H4 (cell line): ENCODE measurements around the gene PDILT. TPM values are rescaled to one million over a fixed set of nuclear protein-coding genes. Genes with fewer than 3 reads are reported as not detected.

Source experiments
- DNase-seq: peaks from one replicate; pipeline ENCODE4 v3.0.0-alpha.2; 2015; ENCODE audit warnings: low spot score
- total RNA-seq: library from RNA; depleted of rRNA; stranded (reverse); fragments of >200 nt; shearing (Covaris generic); gene quantifications from 2 replicates; pipeline ENCODE4 v1.2.3, GENCODE V29; 2014

The PDILT gene
- total RNA-seq, 1 experiment from 2014 or later, result not detected

GRCh38 chr16:20401475-20402016, 3.0 kb downstream of the PDILT start:
- no peak for DNase-seq

- DNase-seq, result no peak
Measured at GRCh38 chr16:20401066-20401465, 3.5 kb downstream of the PDILT start.

GRCh38 chr16:20399185-20399584, 5.4 kb downstream of the PDILT start:
- no peak for DNase-seq

GRCh38 chr16:20398603-20399002, 5.9 kb downstream of the PDILT start:
- DNase-seq, result no peak

- no peak for DNase-seq
Measured at GRCh38 chr16:20397468-20398074, 7.0 kb downstream of the PDILT start.

GRCh38 chr16:20396846-20397467, 7.6 kb downstream of the PDILT start:
- no peak for DNase-seq

- no peak for DNase-seq
Measured at GRCh38 chr16:20395946-20396345, 8.6 kb downstream of the PDILT start.

- DNase-seq, result no peak
Measured at GRCh38 chr16:20393801-20394577, 10.5 kb downstream of the PDILT start.

GRCh38 chr16:20391045-20391444, 13.5 kb downstream of the PDILT start:
- DNase-seq, result no peak

GRCh38 chr16:20388854-20389253, 15.7 kb downstream of the PDILT start:
- DNase-seq, result no peak

- DNase-seq, result no peak
Measured at GRCh38 chr16:20387978-20388377, 16.6 kb downstream of the PDILT start.

- peak; percentile 13 for DNase-seq
Measured at GRCh38 chr16:20385844-20386832, 18.4 kb downstream of the PDILT start.

- peak; percentile 74 for DNase-seq
Measured at GRCh38 chr16:20383106-20384029, 21.2 kb downstream of the PDILT start.

- no peak for DNase-seq
Measured at GRCh38 chr16:20382202-20382948, 22.2 kb downstream of the PDILT start.

- DNase-seq, result no peak
Measured at GRCh38 chr16:20380782-20381181, 23.8 kb downstream of the PDILT start.

GRCh38 chr16:20377181-20377580, 27.4 kb downstream of the PDILT start:
- no peak for DNase-seq

GRCh38 chr16:20372701-20373100, 31.8 kb downstream of the PDILT start:
- DNase-seq, result no peak

GRCh38 chr16:20369452-20370054, 35.0 kb downstream of the PDILT start:
- DNase-seq, result no peak

GRCh38 chr16:20364051-20364450, 40.5 kb downstream of the PDILT start:
- DNase-seq, result no peak
